ENCODE results near the gene NKIRAS1.

DNA sequence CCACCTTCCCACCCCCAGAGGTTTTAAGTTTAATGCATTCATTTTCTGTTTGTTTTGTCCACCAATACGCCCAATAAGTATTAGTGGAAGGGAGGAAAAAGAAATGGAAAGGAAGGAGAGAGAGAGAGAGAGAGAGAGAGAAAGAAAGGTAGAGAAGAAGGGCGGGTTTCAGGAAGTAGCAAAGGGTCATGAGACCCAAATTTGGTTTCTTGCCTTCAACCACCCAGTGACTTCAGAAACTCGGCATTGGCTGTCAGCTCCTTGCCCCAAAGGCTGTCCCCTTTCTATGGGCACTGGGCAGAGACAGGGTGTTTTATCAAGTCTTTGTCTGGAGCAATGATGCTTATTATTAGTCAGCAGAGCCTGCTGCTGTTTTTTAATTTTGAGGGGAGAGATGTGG, 14.8 kb upstream of the NKIRAS1 start:
- TF ChIP-seq CTCF (conservative IDR thresholded peaks at IDR 0.05; ENCODE audit: low read depth in 2 of 2) (no peak), POLR2AphosphoS5 (IDR thresholded peaks at IDR 0.05; ENCODE audit: low read depth) (no peak), STAT1 (IDR thresholded peaks at IDR 0.05; ENCODE audit: unreplicated experiment) (no peak), JUNB (IDR thresholded peaks at IDR 0.05; ENCODE audit: unreplicated experiment) (no peak), EZH2 (IDR thresholded peaks at IDR 0.05; ENCODE audit: low read depth, unreplicated experiment) (no peak), REST (IDR thresholded peaks at IDR 0.05; ENCODE audit: unreplicated experiment) (no peak)

Data from GM23338 (cell line).